Neural cell (in vitro differentiated cells): Measurements from ENCODE around the gene SLC25A26.

Experiments used
- EZH2 ChIP-seq: fragments of 200-600, 300-800 bp; shearing (Covaris generic), sonication (generic); IDR thresholded peaks from 2 replicates; pipeline ENCODE4 v1.6.1; 2014; ENCODE audit warnings: antibody characterized with exemption, low read length, borderline replicate concordance, mild to moderate bottlenecking; ENCODE audit not compliant: insufficient read depth, poor library complexity, severe bottlenecking
- POLR2AphosphoS5 ChIP-seq: IDR thresholded peaks from 2 replicates; pipeline ENCODE4 v1.6.1; 2012
- TAF1 ChIP-seq: IDR thresholded peaks from 2 replicates; pipeline ENCODE4 v1.6.1; 2012; ENCODE audit warnings: low read depth
- TF ChIP-seq, protein P1 (sequence below): fragments of 450-650 bp; IDR thresholded peaks from 2 replicates; pipeline ENCODE4 v1.5.1; 2014; ENCODE audit warnings: antibody characterized with exemption, mild to moderate bottlenecking, moderate library complexity; ENCODE audit not compliant: poor library complexity, severe bottlenecking
- TF ChIP-seq, protein P2 (sequence below): IDR thresholded peaks from 2 replicates; pipeline ENCODE4 v1.6.1; 2012; ENCODE audit warnings: borderline replicate concordance

DNA sequence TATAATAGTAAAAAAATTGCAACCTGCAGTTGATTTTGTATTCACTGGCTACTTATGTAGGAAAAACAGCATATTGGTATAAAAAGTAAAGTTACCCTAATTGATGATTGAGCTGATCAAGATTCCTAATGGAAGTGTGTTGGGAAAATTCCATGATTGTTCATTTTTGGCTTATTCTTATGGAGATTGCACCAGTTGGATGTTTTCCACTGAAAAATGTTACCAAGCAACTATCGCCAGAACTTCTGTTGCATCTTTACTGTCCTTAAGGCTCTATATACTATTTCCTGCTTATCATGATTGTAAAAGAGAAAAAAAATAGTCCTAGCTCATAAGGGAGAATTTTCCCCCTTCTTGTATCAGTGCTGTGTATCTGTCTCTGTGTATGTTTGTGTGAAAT lies 48.6 kb downstream of the SLC25A26 start:
- TF ChIP-seq, protein P1, sequence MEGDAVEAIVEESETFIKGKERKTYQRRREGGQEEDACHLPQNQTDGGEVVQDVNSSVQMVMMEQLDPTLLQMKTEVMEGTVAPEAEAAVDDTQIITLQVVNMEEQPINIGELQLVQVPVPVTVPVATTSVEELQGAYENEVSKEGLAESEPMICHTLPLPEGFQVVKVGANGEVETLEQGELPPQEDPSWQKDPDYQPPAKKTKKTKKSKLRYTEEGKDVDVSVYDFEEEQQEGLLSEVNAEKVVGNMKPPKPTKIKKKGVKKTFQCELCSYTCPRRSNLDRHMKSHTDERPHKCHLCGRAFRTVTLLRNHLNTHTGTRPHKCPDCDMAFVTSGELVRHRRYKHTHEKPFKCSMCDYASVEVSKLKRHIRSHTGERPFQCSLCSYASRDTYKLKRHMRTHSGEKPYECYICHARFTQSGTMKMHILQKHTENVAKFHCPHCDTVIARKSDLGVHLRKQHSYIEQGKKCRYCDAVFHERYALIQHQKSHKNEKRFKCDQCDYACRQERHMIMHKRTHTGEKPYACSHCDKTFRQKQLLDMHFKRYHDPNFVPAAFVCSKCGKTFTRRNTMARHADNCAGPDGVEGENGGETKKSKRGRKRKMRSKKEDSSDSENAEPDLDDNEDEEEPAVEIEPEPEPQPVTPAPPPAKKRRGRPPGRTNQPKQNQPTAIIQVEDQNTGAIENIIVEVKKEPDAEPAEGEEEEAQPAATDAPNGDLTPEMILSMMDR, result no peak
- no peak for TF ChIP-seq TAF1
- TF ChIP-seq, protein P2, sequence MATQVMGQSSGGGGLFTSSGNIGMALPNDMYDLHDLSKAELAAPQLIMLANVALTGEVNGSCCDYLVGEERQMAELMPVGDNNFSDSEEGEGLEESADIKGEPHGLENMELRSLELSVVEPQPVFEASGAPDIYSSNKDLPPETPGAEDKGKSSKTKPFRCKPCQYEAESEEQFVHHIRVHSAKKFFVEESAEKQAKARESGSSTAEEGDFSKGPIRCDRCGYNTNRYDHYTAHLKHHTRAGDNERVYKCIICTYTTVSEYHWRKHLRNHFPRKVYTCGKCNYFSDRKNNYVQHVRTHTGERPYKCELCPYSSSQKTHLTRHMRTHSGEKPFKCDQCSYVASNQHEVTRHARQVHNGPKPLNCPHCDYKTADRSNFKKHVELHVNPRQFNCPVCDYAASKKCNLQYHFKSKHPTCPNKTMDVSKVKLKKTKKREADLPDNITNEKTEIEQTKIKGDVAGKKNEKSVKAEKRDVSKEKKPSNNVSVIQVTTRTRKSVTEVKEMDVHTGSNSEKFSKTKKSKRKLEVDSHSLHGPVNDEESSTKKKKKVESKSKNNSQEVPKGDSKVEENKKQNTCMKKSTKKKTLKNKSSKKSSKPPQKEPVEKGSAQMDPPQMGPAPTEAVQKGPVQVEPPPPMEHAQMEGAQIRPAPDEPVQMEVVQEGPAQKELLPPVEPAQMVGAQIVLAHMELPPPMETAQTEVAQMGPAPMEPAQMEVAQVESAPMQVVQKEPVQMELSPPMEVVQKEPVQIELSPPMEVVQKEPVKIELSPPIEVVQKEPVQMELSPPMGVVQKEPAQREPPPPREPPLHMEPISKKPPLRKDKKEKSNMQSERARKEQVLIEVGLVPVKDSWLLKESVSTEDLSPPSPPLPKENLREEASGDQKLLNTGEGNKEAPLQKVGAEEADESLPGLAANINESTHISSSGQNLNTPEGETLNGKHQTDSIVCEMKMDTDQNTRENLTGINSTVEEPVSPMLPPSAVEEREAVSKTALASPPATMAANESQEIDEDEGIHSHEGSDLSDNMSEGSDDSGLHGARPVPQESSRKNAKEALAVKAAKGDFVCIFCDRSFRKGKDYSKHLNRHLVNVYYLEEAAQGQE, result no peak
- no peak for TF ChIP-seq EZH2
- no peak for TF ChIP-seq POLR2AphosphoS5
